HFFc6 (cell line): Measurements from ENCODE around the gene RNF169. TPM values are rescaled to one million over a fixed set of nuclear protein-coding genes. Genes with fewer than 3 reads are reported as not detected.
"Not testable (repeated sequence)": the region's sequence is repeated elsewhere in the genome, so short reads cannot be mapped to it uniquely, and the experiment has no call there.

Source experiments
- DNase-seq: peaks from one replicate; pipeline ENCODE4 v3.0.0-alpha.2; 2018
- H3K27ac Mint-ChIP-seq: 2 replicates; pipeline ENCODE4 v1.8.0; 2020; ENCODE audit warnings: mild to moderate bottlenecking, mixed read lengths
- H3K27me3 Mint-ChIP-seq: 2 replicates; pipeline ENCODE4 v1.8.0; 2021; ENCODE audit warnings: mild to moderate bottlenecking, moderate library complexity, mixed read lengths; ENCODE audit not compliant: insufficient read depth
- H3K36me3 Mint-ChIP-seq: 2 replicates; pipeline ENCODE4 v1.8.0; 2021; ENCODE audit warnings: low read depth, mixed read lengths
- H3K4me1 Mint-ChIP-seq: 2 replicates; pipeline ENCODE4 v1.8.0; 2020; ENCODE audit warnings: low read depth, mixed read lengths
- H3K4me3 Mint-ChIP-seq: 2 replicates; pipeline ENCODE4 v1.8.0; 2020; ENCODE audit warnings: mild to moderate bottlenecking, moderate library complexity, mixed read lengths
- H3K9me3 Mint-ChIP-seq: 2 replicates; pipeline ENCODE4 v1.8.0; 2020; ENCODE audit warnings: mild to moderate bottlenecking, mixed read lengths
- CTCF ChIP-seq: fragments of 200-600 bp; sonication (generic); IDR thresholded peaks from 2 replicates; pipeline ENCODE4 v1.5.0; 2021; ENCODE audit warnings: antibody characterized with exemption, mild to moderate bottlenecking
- total RNA-seq, 6 experiments: library from RNA; stranded (reverse); fragmentation: NEBNext Ultra II Directional; extraction: Animal tissue kit (Norgen Biotek cat#: 25700); gene quantifications; 2 replicates in 1 of 6; 3 replicates in 5 of 6; pipeline ENCODE4 v1.2.3, GENCODE V29; 2021

RNF169 gene
- total RNA-seq, 6 experiments from 2014 or later: 10.9 to 12.9 (median 12.2) TPM

- H3K27ac Mint-ChIP-seq: no peak overlapping the region
- H3K4me3 Mint-ChIP-seq: no peak overlapping the region
- peaks cover 6% of the 10 kb centered on the region; the same call in 1 of the 2 replicates for H3K9me3 Mint-ChIP-seq
- H3K27me3 Mint-ChIP-seq: no peaks in the 10 kb centered on the region
- no peak for TF ChIP-seq CTCF
- DNase-seq: no peak
- peaks cover 37% of the 10 kb centered on the region for H3K4me1 Mint-ChIP-seq
- peaks cover 23% of the 10 kb centered on the region for H3K36me3 Mint-ChIP-seq
Measured at GRCh38 chr11:74766905-74767304, 18.3 kb downstream of the RNF169 start.

- H3K9me3 Mint-ChIP-seq, DNase-seq, H3K27me3 Mint-ChIP-seq, H3K4me3 Mint-ChIP-seq, H3K27ac Mint-ChIP-seq: not testable (repeated sequence)
- peaks cover 36% of the 10 kb centered on the region for H3K4me1 Mint-ChIP-seq
- H3K36me3 Mint-ChIP-seq: peaks cover 13% of the 10 kb centered on the region
Measured at GRCh38 chr11:74768172-74768651, 19.6 kb downstream of the RNF169 start.

- no peak for DNase-seq
- Mint-ChIP-seq H3K27ac (no peak overlapping the region), H3K9me3 (no peaks in the 10 kb centered on the region), H3K27me3 (peaks cover 2% of the 10 kb centered on the region; the same call in 1 of the 2 replicates), H3K4me1 (peaks cover 41% of the 10 kb centered on the region), H3K4me3 (no peak overlapping the region), H3K36me3 (peaks cover 4% of the 10 kb centered on the region)
- no peak for TF ChIP-seq CTCF
Measured at GRCh38 chr11:74769055-74769707, 20.5 kb downstream of the RNF169 start.

- H3K27me3 Mint-ChIP-seq: peaks cover 2% of the 10 kb centered on the region; the same call in 1 of the 2 replicates
- H3K4me3 Mint-ChIP-seq: no peak overlapping the region
- no peaks in the 10 kb centered on the region for H3K9me3 Mint-ChIP-seq
- DNase-seq: no peak
- no peak for TF ChIP-seq CTCF
- peaks cover 53% of the 10 kb centered on the region for H3K4me1 Mint-ChIP-seq
- H3K36me3 Mint-ChIP-seq: no peaks in the 10 kb centered on the region
- H3K27ac Mint-ChIP-seq: peak overlapping the region; percentile 24; the same call in 1 of the 2 replicates
Measured at GRCh38 chr11:74770456-74770855, 21.8 kb downstream of the RNF169 start.

- DNase-seq: no peak
- H3K4me3 Mint-ChIP-seq: no peak overlapping the region
- no peak for TF ChIP-seq CTCF
Measured at GRCh38 chr11:74771139-74771538, 22.5 kb downstream of the RNF169 start.

GRCh38 chr11:74773476-74773875, 24.8 kb downstream of the RNF169 start:
- peak; percentile 58 for DNase-seq
- Mint-ChIP-seq H3K36me3 (no peaks in the 10 kb centered on the region), H3K4me1 (peaks cover 68% of the 10 kb centered on the region), H3K9me3 (no peaks in the 10 kb centered on the region), H3K27ac (peak overlapping the region; percentile 64), H3K27me3 (peaks cover 2% of the 10 kb centered on the region; the same call in 1 of the 2 replicates), H3K4me3 (no peak overlapping the region)
- no peak for TF ChIP-seq CTCF

More at GRCh38 chr11:74771139-74771538, 22.5 kb downstream of the RNF169 start:
- Mint-ChIP-seq H3K36me3 (no peaks in the 10 kb centered on the region), H3K27me3 (peaks cover 2% of the 10 kb centered on the region; the same call in 1 of the 2 replicates), H3K27ac (no peak overlapping the region), H3K4me1 (peaks cover 56% of the 10 kb centered on the region), H3K9me3 (no peaks in the 10 kb centered on the region)
